GM21619 (cell line): ENCODE results near the gene HECA.
"Not testable (repeated sequence)": the region's sequence is repeated elsewhere in the genome, so short reads cannot be mapped to it uniquely, and the experiment has no call there.

Experiments used
- ATAC-seq: cut with Tn5 transposase; IDR thresholded peaks from one replicate; pipeline ENCODE4 v1.9.1; 2021; ENCODE audit not compliant: unreplicated experiment

Gene HECA

GRCh38 chr6:139135578-139136545, 982 bp downstream of the HECA start:
- peak; percentile 28 for ATAC-seq

GRCh38 chr6:139137706-139138105, 2.8 kb downstream of the HECA start:
- ATAC-seq = no peak

- not testable (repeated sequence) for ATAC-seq
These were observed 6.0 kb downstream of the HECA start for GRCh38 chr6:139140854-139141253.

- ATAC-seq = no peak
These were observed 7.4 kb downstream of the HECA start for GRCh38 chr6:139142262-139142661.

GRCh38 chr6:139143111-139143510, 8.2 kb downstream of the HECA start:
- ATAC-seq = no peak

GRCh38 chr6:139144490-139145085, 9.7 kb downstream of the HECA start:
- no peak for ATAC-seq

- no peak for ATAC-seq
These were observed 10.8 kb downstream of the HECA start for GRCh38 chr6:139145661-139146060.

GRCh38 chr6:139146317-139146726, 11.4 kb downstream of the HECA start:
- ATAC-seq = no peak

GRCh38 chr6:139147628-139148027, 12.7 kb downstream of the HECA start:
- no peak for ATAC-seq

GRCh38 chr6:139148557-139149235, 13.8 kb downstream of the HECA start:
- no peak for ATAC-seq

GRCh38 chr6:139149383-139149782, 14.5 kb downstream of the HECA start:
- no peak for ATAC-seq

- ATAC-seq = no peak
These were observed 16.0 kb downstream of the HECA start for GRCh38 chr6:139150920-139151319.

GRCh38 chr6:139151425-139152087, 16.7 kb downstream of the HECA start:
- no peak for ATAC-seq

- ATAC-seq = no peak
These were observed 17.4 kb downstream of the HECA start for GRCh38 chr6:139152088-139152891.

GRCh38 chr6:139152892-139153271, 18.0 kb downstream of the HECA start:
- no peak for ATAC-seq

GRCh38 chr6:139153855-139154254, 19.0 kb downstream of the HECA start:
- ATAC-seq = no peak

- no peak for ATAC-seq
These were observed 20.1 kb downstream of the HECA start for GRCh38 chr6:139154881-139155547.

GRCh38 chr6:139156102-139156501, 21.2 kb downstream of the HECA start:
- ATAC-seq = no peak

- ATAC-seq = no peak
These were observed 21.7 kb downstream of the HECA start for GRCh38 chr6:139156551-139156950.

- not testable (repeated sequence) for ATAC-seq
These were observed 22.2 kb downstream of the HECA start for GRCh38 chr6:139157086-139157485.
